SK-N-SH (cell line): ENCODE measurements around the gene PCNX2. TPM values are rescaled to one million over a fixed set of nuclear protein-coding genes. Genes with fewer than 3 reads are reported as not detected.

Experiments used
- CTCF ChIA-PET: fragments of 300-600, 350-600 bp; formaldehyde crosslinking; extraction: SDS; loops from one replicate; lab custom pipeline; 2021; lab: Yijun Ruan, JAX
- POLR2A ChIA-PET: fragments of 350-600 bp; sonication (Branson Sonifier 250); formaldehyde crosslinking; extraction: SDS; loops from one replicate; lab custom pipeline; 2020; ENCODE audit warnings: antibody characterized with exemption, inconsistent platforms; lab: Yijun Ruan, JAX
- DNase-seq: peaks from one replicate; pipeline ENCODE4 v3.0.0; 2012
- H2AFZ ChIP-seq: fragments of 200-600 bp; sonication (generic); 2 replicates; pipeline ENCODE4 v1.8.1; 2016; ENCODE audit warnings: antibody characterized with exemption, mild to moderate bottlenecking, low read depth
- H3F3A ChIP-seq: fragments of 200-600 bp; sonication (generic); replicated peaks from 2 replicates; pipeline ENCODE3; 2016; ENCODE audit warnings: antibody characterized with exemption, mild to moderate bottlenecking; ENCODE audit not compliant: insufficient read depth
- H3K27ac ChIP-seq, 2 experiments: fragments of 200-500 bp in 1 of 2; fragments of 200-600 bp in 1 of 2; sonication (Bioruptor generic) in 1 of 2; sonication (generic), shearing (Covaris generic) in 1 of 2; 2 replicates each; pipeline versions ENCODE4 v1.5.1 to v1.6.1; 2014 to 2016; ENCODE audit warnings: low read depth in 2 of 2, inconsistent platforms in 1 of 2, low read length in 1 of 2, mild to moderate bottlenecking in 1 of 2, mixed read lengths in 1 of 2
- H3K27me3 ChIP-seq: fragments of 200-600 bp; sonication (generic), shearing (Covaris generic); 2 replicates; pipeline ENCODE4 v1.6.1; 2016; ENCODE audit warnings: mixed run types; ENCODE audit not compliant: insufficient read depth
- H3K36me3 ChIP-seq, 2 experiments: fragments of 200-500 bp in 1 of 2; fragments of 200-600 bp in 1 of 2; sonication (Bioruptor generic) in 1 of 2; sonication (generic) in 1 of 2; replicated peaks in 1 of 2; 2 replicates each; pipeline versions ENCODE3 to v1.5.1; 2014 to 2016; ENCODE audit warnings: low read length in 1 of 2, mild to moderate bottlenecking in 1 of 2; ENCODE audit not compliant: insufficient read depth in 2 of 2, control insufficient read depth in 1 of 2
- H3K4me1 ChIP-seq, 2 experiments: fragments of 200-500 bp in 1 of 2; fragments of 200-600 bp in 1 of 2; sonication (Bioruptor generic) in 1 of 2; sonication (generic), shearing (Covaris generic) in 1 of 2; 2 replicates each; pipeline versions ENCODE4 v1.5.1 to v1.6.1; 2014 to 2016; ENCODE audit warnings: low read depth in 1 of 2, low read length in 1 of 2, mixed run types in 1 of 2; ENCODE audit not compliant: insufficient read depth in 2 of 2, control insufficient read depth in 1 of 2
- H3K4me2 ChIP-seq: fragments of 200-600 bp; sonication (generic), shearing (Covaris generic); 2 replicates; pipeline ENCODE4 v1.6.1; 2017; ENCODE audit warnings: mixed run types
- H3K4me3 ChIP-seq, 2 experiments: fragments of 200-500 bp in 1 of 2; fragments of 200-600 bp in 1 of 2; sonication (Bioruptor generic) in 1 of 2; sonication (generic), shearing (Covaris generic) in 1 of 2; 2 replicates each; pipeline versions ENCODE4 v1.5.1 to v1.8.1; 2014 to 2016; ENCODE audit warnings: low read depth in 2 of 2, inconsistent platforms in 1 of 2, low read length in 1 of 2, mild to moderate bottlenecking in 1 of 2, mixed read lengths in 1 of 2, moderate library complexity in 1 of 2
- H3K79me2 ChIP-seq: fragments of 200-600 bp; sonication (generic); 2 replicates; pipeline ENCODE4 v1.8.1; 2017; ENCODE audit warnings: mild to moderate bottlenecking; ENCODE audit not compliant: insufficient read depth
- H3K9ac ChIP-seq: fragments of 200-600 bp; sonication (generic); 2 replicates; pipeline ENCODE4 v1.6.1; 2017; ENCODE audit warnings: mixed run types
- H3K9me2 ChIP-seq: fragments of 200-600 bp; sonication (generic); 2 replicates; pipeline ENCODE4 v1.6.1; 2017; ENCODE audit warnings: mixed run types
- H3K9me3 ChIP-seq: fragments of 200-600 bp; sonication (generic); 2 replicates; pipeline ENCODE4 v1.6.1; 2017; ENCODE audit warnings: mixed run types, mild to moderate bottlenecking, moderate library complexity
- H4K20me1 ChIP-seq: fragments of 200-600 bp; sonication (generic); 2 replicates; pipeline ENCODE4 v1.6.1; 2017; ENCODE audit warnings: mild to moderate bottlenecking, mixed run types; ENCODE audit not compliant: insufficient read depth
- ELF1 ChIP-seq: IDR thresholded peaks from 2 replicates; pipeline ENCODE4 v1.4.0; 2012
- FOXJ3 ChIP-seq: sonication (generic); formaldehyde crosslinking; IDR thresholded peaks from 2 replicates; pipeline ENCODE4 v1.5.1; 2020; ENCODE audit warnings: mild to moderate bottlenecking, missing genetic modification reagents
- GABPA ChIP-seq: IDR thresholded peaks from 2 replicates; pipeline ENCODE4 v1.4.0; 2012; ENCODE audit warnings: low read depth, mild to moderate bottlenecking
- GATA2 ChIP-seq: sonication (generic); formaldehyde crosslinking; IDR thresholded peaks from 2 replicates; pipeline ENCODE4 v1.5.0; 2020; ENCODE audit warnings: mild to moderate bottlenecking, missing genetic modification reagents
- MEF2A ChIP-seq: IDR thresholded peaks from 2 replicates; pipeline ENCODE4 v1.4.0; 2012; ENCODE audit warnings: low read depth, borderline replicate concordance
- RAD21 ChIP-seq: IDR thresholded peaks from 2 replicates; pipeline ENCODE4 v1.6.1; 2012; ENCODE audit warnings: mild to moderate bottlenecking, low read length
- RFX5 ChIP-seq: IDR thresholded peaks from 2 replicates; pipeline ENCODE4 v1.6.1; 2012; ENCODE audit warnings: mild to moderate bottlenecking, improper control_type of control experiment, low read length
- SIN3A ChIP-seq: IDR thresholded peaks from 2 replicates; pipeline ENCODE4 v1.6.1; 2012; ENCODE audit warnings: low read depth, mild to moderate bottlenecking, low read length, moderate library complexity, borderline replicate concordance
- TAF1 ChIP-seq: IDR thresholded peaks from 2 replicates; pipeline ENCODE4 v1.6.1; 2012; ENCODE audit warnings: low read depth, mild to moderate bottlenecking, low read length, moderate library complexity, borderline replicate concordance
- TCF12 ChIP-seq: IDR thresholded peaks from 2 replicates; pipeline ENCODE4 v1.4.0; 2012
- WGBS: methylation state at CpG from one replicate; pipeline ENCODE4 v1.1.6; 2017; ENCODE audit warnings: low lambda C conversion rate; 5-methylcytosine and 5-hydroxymethylcytosine counted together
- polyA plus RNA-seq, 3 experiments: library from polyadenylated mRNA; depleted of rRNA; stranded (reverse); fragments of >200 nt; gene quantifications; 2 replicates each; pipeline ENCODE4 v1.2.3, GENCODE V29; 2012
- TF ChIP-seq, protein P1 (sequence below): IDR thresholded peaks from 2 replicates; pipeline ENCODE4; 2012
- TF ChIP-seq, protein P2 (sequence below): fragments of 150-350 bp; IDR thresholded peaks from 2 replicates; pipeline ENCODE4 v1.6.1; 2016; ENCODE audit warnings: mild to moderate bottlenecking, low read depth, low read length
- TF ChIP-seq, protein P3 (sequence below): fragments of 200-600 bp; sonication (generic); IDR thresholded peaks from 2 replicates; pipeline ENCODE4 v1.6.1; 2017; ENCODE audit warnings: antibody characterized with exemption, mild to moderate bottlenecking, moderate library complexity
- TF ChIP-seq, protein P4 (sequence below): IDR thresholded peaks from 2 replicates; pipeline ENCODE4 v1.4.0; 2012; ENCODE audit warnings: low read depth, borderline replicate concordance
- TF ChIP-seq, protein P5 (sequence below): IDR thresholded peaks from 2 replicates; pipeline ENCODE4 v1.6.1; 2012; ENCODE audit warnings: mild to moderate bottlenecking, low read depth, low read length, moderate library complexity

PCNX2 gene
- polyA plus RNA-seq, 1 of the 3 experiments (the other 2 are of a cell fraction) = 10.6 TPM

DNA sequence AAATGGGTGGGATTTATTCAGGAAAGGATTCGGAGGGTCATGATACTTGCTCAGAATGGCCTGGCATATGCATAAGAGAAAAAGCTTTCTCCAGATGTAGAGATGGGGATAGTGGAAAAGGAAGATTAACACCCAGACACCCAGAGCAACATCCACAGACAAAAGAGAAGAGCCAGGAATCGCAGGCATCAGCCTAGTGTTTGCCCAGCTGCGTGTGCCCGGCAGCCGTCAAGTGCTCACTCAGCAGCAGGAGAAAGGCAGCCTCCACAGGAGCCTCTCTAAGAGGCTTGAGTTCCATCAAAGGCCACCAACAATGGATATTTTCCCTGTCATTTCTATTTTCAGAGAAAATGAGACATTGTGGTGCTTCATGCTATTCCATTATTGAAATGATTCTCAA is 290.4 kb downstream of the PCNX2 start:
- Histone ChIP-seq H3K9ac (no peak overlapping the region), H3K4me3 (no peak overlapping the region), H3K79me2 (no peaks in the 10 kb centered on the region), H3F3A (peaks cover 3% of the 10 kb centered on the region), H3K9me2 (no peaks in the 10 kb centered on the region), H4K20me1 (peaks cover 5% of the 10 kb centered on the region; the same call in 1 of the 2 replicates), H2AFZ (no peak overlapping the region), H3K4me1 (peaks cover 7 to 28% of the 10 kb centered on the region in 2 experiments), H3K27ac (peak overlapping the region in 1 of 2 experiments; percentile 19; a peak in 2 of 4 replicates), H3K9me3 (no peaks in the 10 kb centered on the region), H3K4me2 (no peak overlapping the region), H3K36me3 (peaks cover 0 to 3% of the 10 kb centered on the region in 2 experiments), H3K27me3 (no peaks in the 10 kb centered on the region)
- WGBS = 90% methylated on average over 5 of the region's 5 CpGs
- CTCF ChIA-PET = interaction anchor here (1.8 to 1.9 kb wide), 2 partner anchors 9 to 19 kb away, joined by 5 read pairs; no protein-coding TSS in a partner anchor
- TF ChIP-seq, protein P1, sequence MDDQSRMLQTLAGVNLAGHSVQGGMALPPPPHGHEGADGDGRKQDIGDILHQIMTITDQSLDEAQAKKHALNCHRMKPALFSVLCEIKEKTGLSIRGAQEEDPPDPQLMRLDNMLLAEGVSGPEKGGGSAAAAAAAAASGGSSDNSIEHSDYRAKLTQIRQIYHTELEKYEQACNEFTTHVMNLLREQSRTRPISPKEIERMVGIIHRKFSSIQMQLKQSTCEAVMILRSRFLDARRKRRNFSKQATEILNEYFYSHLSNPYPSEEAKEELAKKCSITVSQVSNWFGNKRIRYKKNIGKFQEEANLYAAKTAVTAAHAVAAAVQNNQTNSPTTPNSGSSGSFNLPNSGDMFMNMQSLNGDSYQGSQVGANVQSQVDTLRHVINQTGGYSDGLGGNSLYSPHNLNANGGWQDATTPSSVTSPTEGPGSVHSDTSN = no peak
- TF ChIP-seq, protein P2, sequence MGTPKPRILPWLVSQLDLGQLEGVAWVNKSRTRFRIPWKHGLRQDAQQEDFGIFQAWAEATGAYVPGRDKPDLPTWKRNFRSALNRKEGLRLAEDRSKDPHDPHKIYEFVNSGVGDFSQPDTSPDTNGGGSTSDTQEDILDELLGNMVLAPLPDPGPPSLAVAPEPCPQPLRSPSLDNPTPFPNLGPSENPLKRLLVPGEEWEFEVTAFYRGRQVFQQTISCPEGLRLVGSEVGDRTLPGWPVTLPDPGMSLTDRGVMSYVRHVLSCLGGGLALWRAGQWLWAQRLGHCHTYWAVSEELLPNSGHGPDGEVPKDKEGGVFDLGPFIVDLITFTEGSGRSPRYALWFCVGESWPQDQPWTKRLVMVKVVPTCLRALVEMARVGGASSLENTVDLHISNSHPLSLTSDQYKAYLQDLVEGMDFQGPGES = no peak
- TF ChIP-seq ELF1 = no peak
- no peak for TF ChIP-seq TAF1
- TF ChIP-seq, protein P3, sequence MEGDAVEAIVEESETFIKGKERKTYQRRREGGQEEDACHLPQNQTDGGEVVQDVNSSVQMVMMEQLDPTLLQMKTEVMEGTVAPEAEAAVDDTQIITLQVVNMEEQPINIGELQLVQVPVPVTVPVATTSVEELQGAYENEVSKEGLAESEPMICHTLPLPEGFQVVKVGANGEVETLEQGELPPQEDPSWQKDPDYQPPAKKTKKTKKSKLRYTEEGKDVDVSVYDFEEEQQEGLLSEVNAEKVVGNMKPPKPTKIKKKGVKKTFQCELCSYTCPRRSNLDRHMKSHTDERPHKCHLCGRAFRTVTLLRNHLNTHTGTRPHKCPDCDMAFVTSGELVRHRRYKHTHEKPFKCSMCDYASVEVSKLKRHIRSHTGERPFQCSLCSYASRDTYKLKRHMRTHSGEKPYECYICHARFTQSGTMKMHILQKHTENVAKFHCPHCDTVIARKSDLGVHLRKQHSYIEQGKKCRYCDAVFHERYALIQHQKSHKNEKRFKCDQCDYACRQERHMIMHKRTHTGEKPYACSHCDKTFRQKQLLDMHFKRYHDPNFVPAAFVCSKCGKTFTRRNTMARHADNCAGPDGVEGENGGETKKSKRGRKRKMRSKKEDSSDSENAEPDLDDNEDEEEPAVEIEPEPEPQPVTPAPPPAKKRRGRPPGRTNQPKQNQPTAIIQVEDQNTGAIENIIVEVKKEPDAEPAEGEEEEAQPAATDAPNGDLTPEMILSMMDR = no peak
- no peak for TF ChIP-seq SIN3A
- no peak for TF ChIP-seq RAD21
- TF ChIP-seq FOXJ3 (CRISPR knock-in tag) = no peak
- TF ChIP-seq TCF12 = no peak
- TF ChIP-seq MEF2A = no peak
- no peak for TF ChIP-seq GABPA
- no peak for TF ChIP-seq RFX5
- TF ChIP-seq, protein P4, sequence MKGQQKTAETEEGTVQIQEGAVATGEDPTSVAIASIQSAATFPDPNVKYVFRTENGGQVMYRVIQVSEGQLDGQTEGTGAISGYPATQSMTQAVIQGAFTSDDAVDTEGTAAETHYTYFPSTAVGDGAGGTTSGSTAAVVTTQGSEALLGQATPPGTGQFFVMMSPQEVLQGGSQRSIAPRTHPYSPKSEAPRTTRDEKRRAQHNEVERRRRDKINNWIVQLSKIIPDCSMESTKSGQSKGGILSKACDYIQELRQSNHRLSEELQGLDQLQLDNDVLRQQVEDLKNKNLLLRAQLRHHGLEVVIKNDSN = no peak
- TF ChIP-seq GATA2 (CRISPR knock-in tag) = no peak
- TF ChIP-seq, protein P5, sequence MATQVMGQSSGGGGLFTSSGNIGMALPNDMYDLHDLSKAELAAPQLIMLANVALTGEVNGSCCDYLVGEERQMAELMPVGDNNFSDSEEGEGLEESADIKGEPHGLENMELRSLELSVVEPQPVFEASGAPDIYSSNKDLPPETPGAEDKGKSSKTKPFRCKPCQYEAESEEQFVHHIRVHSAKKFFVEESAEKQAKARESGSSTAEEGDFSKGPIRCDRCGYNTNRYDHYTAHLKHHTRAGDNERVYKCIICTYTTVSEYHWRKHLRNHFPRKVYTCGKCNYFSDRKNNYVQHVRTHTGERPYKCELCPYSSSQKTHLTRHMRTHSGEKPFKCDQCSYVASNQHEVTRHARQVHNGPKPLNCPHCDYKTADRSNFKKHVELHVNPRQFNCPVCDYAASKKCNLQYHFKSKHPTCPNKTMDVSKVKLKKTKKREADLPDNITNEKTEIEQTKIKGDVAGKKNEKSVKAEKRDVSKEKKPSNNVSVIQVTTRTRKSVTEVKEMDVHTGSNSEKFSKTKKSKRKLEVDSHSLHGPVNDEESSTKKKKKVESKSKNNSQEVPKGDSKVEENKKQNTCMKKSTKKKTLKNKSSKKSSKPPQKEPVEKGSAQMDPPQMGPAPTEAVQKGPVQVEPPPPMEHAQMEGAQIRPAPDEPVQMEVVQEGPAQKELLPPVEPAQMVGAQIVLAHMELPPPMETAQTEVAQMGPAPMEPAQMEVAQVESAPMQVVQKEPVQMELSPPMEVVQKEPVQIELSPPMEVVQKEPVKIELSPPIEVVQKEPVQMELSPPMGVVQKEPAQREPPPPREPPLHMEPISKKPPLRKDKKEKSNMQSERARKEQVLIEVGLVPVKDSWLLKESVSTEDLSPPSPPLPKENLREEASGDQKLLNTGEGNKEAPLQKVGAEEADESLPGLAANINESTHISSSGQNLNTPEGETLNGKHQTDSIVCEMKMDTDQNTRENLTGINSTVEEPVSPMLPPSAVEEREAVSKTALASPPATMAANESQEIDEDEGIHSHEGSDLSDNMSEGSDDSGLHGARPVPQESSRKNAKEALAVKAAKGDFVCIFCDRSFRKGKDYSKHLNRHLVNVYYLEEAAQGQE = no peak
- POLR2A ChIA-PET = interaction anchor here (1.3 kb wide), 1 partner anchor 19 kb away, joined by 3 read pairs; no protein-coding TSS in a partner anchor
- DNase-seq = no peak
